ENCODE results near the gene TMPRSS6. TPM values are rescaled to one million over a fixed set of nuclear protein-coding genes. Genes with fewer than 3 reads are reported as not detected.

Gene TMPRSS6
- total RNA-seq, 1 donor from 2014 or later = not detected

- DNase-seq = no peak
- peak; percentile 66 for ATAC-seq (ENCODE audit: poor library complexity)
- intact Hi-C loops (cut with DNase I) = no loop called here
Observed at GRCh38 chr22:37026325-37026724, 83.2 kb downstream of the TMPRSS6 start.

- no peak for DNase-seq
- no peak for ATAC-seq (ENCODE audit: poor library complexity)
- intact Hi-C loops (cut with DNase I) = no loop called here
Observed at GRCh38 chr22:37025500-37026070, 83.9 kb downstream of the TMPRSS6 start.

- intact Hi-C loops (cut with DNase I) = no loop called here
- DNase-seq = no peak
- ATAC-seq (ENCODE audit: poor library complexity) = no peak
Observed at GRCh38 chr22:37024339-37025157, 85.0 kb downstream of the TMPRSS6 start.

GRCh38 chr22:37023743-37024338 is 85.7 kb downstream of the TMPRSS6 start:
- ATAC-seq (ENCODE audit: poor library complexity) = no peak
- no peak for DNase-seq
- intact Hi-C loops (cut with DNase I) = no loop called here

- intact Hi-C loops (cut with DNase I) = no loop called here
- ATAC-seq (ENCODE audit: poor library complexity) (peak; percentile 8), DNase-seq (no peak)
Observed at GRCh38 chr22:37022483-37023337, 86.8 kb downstream of the TMPRSS6 start.

- intact Hi-C loops (cut with DNase I) = no loop called here
- ATAC-seq (ENCODE audit: poor library complexity) (no peak), DNase-seq (peak; percentile 71)
Observed at GRCh38 chr22:37021710-37022482, 87.6 kb downstream of the TMPRSS6 start.

- ATAC-seq (ENCODE audit: poor library complexity) (no peak), DNase-seq (no peak)
- intact Hi-C loops (cut with DNase I) = no loop called here
Observed at GRCh38 chr22:37021041-37021440, 88.5 kb downstream of the TMPRSS6 start.

GRCh38 chr22:37020192-37020479 is 89.4 kb downstream of the TMPRSS6 start:
- DNase-seq (no peak), ATAC-seq (ENCODE audit: poor library complexity) (peak; percentile 34)
- intact Hi-C loops (cut with DNase I) = no loop called here

GRCh38 chr22:37019309-37020191 is 90.0 kb downstream of the TMPRSS6 start, which contains the start of the genes MPST and TST:
Gene MPST (plus strand): TSS chr22:37019742. CDS start chr22:37019837, 95 bp downstream.
Gene TST (minus strand): TSS chr22:37019447. CDS start chr22:37018732, 715 bp downstream.
- intact Hi-C loops (cut with DNase I) = no loop called here
- ATAC-seq (ENCODE audit: poor library complexity) = peak; percentile 85
- peak; percentile 89 for DNase-seq

GRCh38 chr22:37018815-37019308 is 90.7 kb downstream of the TMPRSS6 start:
- DNase-seq (peak; percentile 84), ATAC-seq (ENCODE audit: poor library complexity) (peak; percentile 53)
- intact Hi-C loops (cut with DNase I) = no loop called here

- no peak for DNase-seq
- ATAC-seq (ENCODE audit: poor library complexity) = peak; percentile 1
- intact Hi-C loops (cut with DNase I) = no loop called here
Observed at GRCh38 chr22:37018086-37018814, 91.3 kb downstream of the TMPRSS6 start.

- ATAC-seq (ENCODE audit: poor library complexity) = no peak
- no peak for DNase-seq
- intact Hi-C loops (cut with DNase I) = no loop called here
Observed at GRCh38 chr22:37017356-37017755, 92.2 kb downstream of the TMPRSS6 start.

GRCh38 chr22:37016134-37016910 is 93.2 kb downstream of the TMPRSS6 start:
- no peak for DNase-seq
- intact Hi-C loops (cut with DNase I) = no loop called here
- ATAC-seq (ENCODE audit: poor library complexity) = no peak

- intact Hi-C loops (cut with DNase I) = no loop called here
- DNase-seq (no peak), ATAC-seq (ENCODE audit: poor library complexity) (no peak)
Observed at GRCh38 chr22:37015587-37015878, 94.0 kb downstream of the TMPRSS6 start.

Measured in Right ventricle myocardium superior (tissue), 1 donor.